NCI-H526 (cell line): ENCODE measurements around the gene PGBD1.
A peak's percentile ranks its signal among the peaks of the same experiment; 100 is the strongest.
"Not testable (repeated sequence)": the region's sequence is repeated elsewhere in the genome, so short reads cannot be mapped to it uniquely, and the experiment has no call there.

Source experiments
- DNase-seq, 2 experiments: peaks; one replicate each; lab custom pipeline; 2025; lab: John Stamatoyannopoulos, UW

Gene PGBD1

DNA sequence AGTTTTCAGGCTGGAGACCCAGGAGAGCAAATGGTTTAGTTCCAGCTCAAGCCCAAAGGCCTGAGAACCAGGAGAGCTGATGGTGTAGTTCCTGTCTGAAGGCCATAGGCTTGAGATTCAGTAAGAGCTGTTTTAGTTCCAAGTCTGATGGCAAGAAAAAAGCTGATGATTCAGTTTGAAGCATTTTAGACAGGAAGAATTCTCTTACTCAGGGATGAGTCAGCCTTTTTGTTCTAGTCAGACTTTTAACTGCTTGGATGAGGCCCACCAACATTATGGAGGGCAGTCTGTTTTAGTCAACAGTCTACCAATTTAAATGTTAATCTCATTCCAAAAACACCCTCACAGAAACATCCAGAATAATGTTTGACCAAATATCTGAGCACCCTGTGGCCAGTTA is 11.9 kb upstream of the PGBD1 start:
- DNase-seq, result no peak

DNA sequence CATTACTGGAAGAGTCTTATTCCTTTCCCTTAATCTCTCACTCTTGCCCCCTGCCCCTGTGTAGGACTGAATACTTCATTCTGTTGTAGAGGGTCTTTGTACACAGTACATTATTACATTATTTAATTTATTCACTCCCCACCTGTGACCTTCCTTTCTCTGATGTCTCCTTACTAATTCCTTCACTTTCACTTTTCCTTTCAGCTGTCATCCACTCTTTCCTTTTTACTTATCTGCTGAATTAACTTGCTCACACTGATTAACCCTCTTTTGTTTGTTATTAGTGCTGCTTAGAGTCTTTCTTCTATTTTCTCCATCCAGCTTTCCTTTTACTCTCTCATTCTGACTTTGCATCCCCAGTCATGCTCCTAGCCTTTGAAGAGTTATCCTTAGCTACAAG is 6.5 kb upstream of the PGBD1 start:
- DNase-seq, result no peak

- DNase-seq, result no peak
Observed at GRCh38 chr6:28277746-28278145, 3.6 kb upstream of the PGBD1 start.

GRCh38 chr6:28280595-28281287 is 631 bp upstream of the PGBD1 start:
- DNase-seq, result no peak

- DNase-seq, result no peak
Observed at GRCh38 chr6:28282926-28283325, 1.6 kb downstream of the PGBD1 start.

- DNase-seq, result no peak
Observed at GRCh38 chr6:28291573-28291972, 10.2 kb downstream of the PGBD1 start.

DNA sequence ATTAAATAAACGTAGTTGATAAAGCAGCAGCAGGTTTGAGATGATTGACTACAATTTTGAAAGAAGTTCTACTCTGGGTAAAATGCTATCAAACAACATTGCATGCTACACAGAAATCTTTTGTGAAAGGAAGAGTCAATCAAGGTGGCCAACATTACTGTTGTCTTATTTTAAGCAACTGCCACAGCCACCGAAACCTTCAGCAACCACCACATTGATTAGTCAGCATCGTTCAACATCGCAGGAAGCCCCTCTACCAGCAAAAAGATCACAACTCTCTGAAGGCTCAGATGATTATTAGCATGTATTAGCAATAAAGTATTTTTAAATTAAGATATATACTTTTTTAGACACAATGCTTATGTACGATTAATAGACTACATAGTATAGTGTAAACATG is 14.0 kb downstream of the PGBD1 start:
- DNase-seq, result no peak

DNA sequence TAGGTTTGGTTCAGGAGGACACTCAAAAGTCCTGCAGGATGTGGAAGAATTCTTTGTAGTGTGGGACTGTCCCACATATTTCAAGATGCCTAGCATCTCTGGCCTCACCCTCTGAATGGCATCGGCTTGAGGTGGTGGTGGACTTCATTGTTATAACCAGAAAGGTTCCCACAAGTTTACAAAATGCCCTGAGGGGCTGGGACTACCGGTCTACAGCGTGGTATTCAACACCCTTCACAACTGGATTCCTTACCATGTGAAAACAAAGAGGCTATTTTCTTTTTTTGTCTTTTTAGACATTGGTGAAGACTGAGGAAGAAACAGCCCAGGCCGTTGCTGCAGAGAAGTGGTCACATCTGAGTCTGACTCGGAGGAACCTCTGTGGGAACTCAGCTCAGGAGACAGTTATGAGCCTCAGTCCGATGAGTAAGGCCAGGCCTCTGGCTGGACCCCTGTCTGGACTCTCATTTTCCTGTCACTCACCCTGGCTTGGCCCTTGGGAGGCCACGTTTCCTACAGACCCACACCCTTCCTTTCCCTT is 15.2 kb downstream of the PGBD1 start:
- DNase-seq, result no peak

DNA sequence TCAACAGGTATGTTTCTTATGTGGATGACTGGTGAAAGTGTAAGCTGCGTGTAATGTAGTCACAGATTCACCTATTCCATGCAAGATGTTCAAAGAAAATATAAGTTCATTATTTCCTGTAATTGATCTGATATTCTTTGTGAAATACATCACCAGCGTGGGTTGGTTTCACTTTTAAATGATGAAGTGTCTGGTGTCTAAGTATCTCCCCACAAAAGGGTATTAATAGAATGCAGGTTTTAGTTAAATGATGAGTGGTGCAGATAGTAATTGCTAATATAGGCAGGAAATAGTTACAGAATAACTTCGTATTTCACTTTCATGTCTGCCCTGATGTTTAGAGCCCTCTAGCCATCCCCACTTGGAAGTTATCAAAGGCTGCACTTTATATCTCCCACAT is 22.2 kb downstream of the PGBD1 start:
- DNase-seq, result no peak

DNA sequence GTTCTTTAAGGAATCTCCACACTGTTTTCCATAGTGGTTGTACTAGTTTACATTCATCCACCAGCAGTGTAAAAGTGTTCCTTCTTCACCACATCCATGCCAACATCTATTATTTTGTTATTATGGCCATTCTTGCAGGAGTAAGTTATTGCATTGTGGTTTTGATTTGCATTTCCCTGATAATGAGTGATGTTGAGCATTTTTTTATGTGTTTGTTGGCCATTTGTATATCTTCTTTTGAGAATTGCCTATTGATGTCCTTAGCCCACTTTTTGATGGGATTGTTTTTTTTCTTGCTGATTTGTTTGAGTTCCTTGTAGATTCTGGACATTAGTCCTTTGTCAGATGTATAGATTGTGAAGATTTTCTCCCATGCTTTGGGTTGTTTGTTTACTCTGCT is 25.0 kb downstream of the PGBD1 start:
- DNase-seq, result not testable (repeated sequence)

DNA sequence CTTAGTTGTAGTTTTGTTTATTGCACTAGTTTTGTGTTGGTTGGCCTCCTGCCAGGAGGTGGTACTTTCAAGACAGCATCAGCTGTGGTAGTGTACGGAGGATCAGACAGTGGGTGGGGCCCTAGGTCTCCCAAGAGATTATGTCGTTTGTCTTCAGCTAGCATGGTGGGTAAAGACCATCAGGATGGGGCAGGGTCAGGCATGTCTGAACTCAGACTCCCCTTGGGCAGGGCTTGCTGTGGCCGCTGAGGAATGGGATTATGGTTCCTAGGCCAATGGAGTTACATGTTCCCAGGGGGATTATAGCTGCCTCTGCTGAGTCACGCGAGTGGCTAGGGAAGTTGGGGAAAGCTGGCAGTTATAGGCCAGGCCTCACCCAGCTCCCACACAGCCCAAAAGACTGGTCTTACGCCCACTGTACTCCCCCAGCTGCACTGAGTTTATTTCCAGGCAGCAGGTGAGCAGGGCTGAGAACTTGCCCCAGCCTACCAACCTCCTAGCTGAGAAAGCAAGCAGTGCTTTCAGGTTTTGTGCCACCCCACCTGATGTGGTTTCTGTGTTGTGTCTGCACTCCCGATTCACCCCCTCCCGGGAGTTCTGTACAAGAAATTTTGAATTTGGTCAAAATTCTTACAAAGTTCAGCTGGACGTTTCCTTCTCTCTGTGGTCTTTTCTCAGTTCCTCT is 29.9 kb downstream of the PGBD1 start:
- no peak for DNase-seq

GRCh38 chr6:28312939-28313338 is 31.6 kb downstream of the PGBD1 start:
- DNase-seq, result no peak

GRCh38 chr6:28315628-28316027 is 34.3 kb downstream of the PGBD1 start:
- no peak for DNase-seq

- DNase-seq, result not testable (repeated sequence)
Observed at GRCh38 chr6:28317866-28318265, 36.5 kb downstream of the PGBD1 start.

GRCh38 chr6:28322661-28323060 is 41.3 kb downstream of the PGBD1 start:
- no peak for DNase-seq

GRCh38 chr6:28323813-28324424 is 42.5 kb downstream of the PGBD1 start:
- peak in 1 of 2 experiments; percentile 1 for DNase-seq

DNA sequence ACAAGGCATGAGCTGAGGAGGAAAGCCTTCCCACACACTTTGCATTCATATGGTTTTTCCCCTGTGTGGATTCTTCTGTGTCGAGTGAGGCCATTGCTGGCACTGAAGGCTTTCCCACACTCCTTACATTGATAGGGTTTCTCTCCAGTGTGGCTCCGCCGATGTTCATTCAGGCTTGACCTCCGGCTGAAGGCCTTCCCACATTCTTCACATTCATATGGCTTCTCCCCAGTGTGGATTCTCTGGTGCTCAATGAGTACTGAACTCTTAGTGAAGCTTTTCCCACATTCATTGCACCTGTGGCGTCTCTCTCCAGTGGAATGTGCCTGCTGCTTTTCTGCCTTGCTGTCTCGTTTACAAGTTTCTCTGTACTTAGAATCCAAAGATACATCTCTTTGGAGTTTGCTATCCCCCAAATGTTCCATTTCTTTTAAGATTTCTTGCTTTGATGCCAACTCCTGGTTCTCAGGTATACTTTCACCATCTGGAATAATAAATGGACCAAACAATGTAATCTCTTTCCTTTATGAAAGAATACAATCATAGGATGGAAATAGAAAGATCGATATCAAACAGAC is 45.1 kb downstream of the PGBD1 start:
- DNase-seq, result no peak

DNA sequence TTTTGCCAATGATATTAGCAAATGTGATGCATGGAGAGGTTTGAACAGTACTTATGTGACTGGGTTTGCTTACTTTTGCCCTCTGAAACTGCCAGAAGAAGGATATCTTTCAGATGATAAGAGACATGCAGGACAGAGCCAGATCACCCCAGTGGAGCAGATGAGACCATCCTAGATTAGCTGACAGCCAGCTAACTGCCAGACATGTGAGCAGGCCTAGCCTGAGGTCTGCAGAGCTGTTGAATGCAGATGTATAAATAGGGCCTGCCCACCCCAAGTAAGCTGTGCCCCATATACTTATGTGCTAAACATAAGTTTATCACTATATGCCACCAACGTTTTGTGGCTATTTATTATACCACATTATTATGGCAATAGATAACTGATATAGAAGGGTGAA is 48.7 kb downstream of the PGBD1 start:
- no peak for DNase-seq

- DNase-seq, result no peak
Observed at GRCh38 chr6:28333047-28333446, 51.7 kb downstream of the PGBD1 start.

DNA sequence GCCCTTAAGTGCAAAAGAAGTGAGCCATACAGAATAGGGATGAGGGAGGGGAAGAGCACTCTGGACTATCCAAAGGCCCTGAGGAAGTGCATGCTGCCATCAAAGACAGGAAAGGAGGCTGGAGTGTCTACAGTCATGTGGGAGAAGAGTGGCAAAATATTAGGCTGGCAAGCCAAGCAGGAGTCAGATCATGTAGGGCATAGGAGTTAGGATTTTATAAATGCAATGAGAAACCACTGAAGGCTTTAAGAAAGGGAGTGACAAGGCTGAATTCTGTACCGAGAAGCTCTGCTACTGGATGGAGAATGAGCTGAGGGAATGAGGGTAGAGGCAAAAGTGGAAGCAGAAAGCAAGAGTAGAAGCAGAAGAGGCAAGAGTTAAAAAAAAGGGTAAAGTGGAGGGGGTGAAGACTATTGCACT is 52.2 kb downstream of the PGBD1 start:
- DNase-seq, result no peak

GRCh38 chr6:28334286-28335039 is 53.1 kb downstream of the PGBD1 start:
- DNase-seq, result no peak

DNA sequence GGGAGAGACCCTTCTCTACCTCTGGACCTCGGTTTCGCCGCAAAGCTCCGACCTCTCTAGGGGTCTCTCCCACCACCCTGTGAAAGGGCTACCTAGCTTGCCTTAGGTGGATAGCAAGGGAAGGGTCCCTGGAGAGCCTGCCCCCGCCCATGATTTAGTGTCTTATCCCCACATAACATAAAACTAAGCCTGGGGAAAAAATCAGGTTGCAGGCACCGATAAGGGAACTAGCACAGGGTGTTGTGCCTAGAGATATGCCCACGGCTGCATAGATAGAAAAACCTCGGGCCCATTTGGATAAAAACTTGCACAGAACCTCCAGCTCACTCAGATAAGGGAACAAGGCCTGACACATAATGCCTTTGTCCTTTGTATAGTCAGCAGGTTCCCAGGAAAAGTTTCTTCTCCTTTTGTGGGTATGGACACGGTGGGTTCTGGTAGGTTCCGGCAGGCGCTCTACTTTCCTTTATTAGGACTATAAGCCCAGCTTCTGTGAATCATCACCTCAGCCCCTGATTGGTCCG is 53.7 kb downstream of the PGBD1 start:
- no peak for DNase-seq
